Measurements from ENCODE around the gene RAI1. TPM values are rescaled to one million over a fixed set of nuclear protein-coding genes. Genes with fewer than 3 reads are reported as not detected.
"Not testable (repeated sequence)": the region's sequence is repeated elsewhere in the genome, so short reads cannot be mapped to it uniquely, and the experiment has no call there.

The RAI1 gene
- total RNA-seq, 1 experiment from 2014 or later: 12.0 TPM

DNA sequence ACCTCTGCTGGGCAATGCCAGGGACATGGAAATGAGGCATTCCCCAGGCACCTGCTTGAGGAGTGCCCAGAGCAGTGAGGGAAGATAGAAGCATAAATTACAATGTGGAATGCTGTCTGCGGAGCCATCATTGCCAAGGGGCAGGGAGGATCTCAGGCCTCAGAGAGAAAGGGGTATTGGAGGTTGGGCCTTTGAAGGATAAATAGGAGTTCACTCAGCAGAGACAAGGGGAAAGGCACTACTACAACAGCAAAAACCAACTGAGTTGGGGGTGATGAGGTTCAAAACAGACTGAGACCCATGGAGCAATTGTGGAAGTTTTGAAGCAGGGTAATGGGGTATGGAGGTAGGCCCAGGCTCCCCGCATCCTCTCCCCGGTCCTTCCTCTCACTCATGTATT is 122.7 kb downstream of the RAI1 start:
- in situ Hi-C loops (cut with HindIII; ENCODE audit: low sequenced_read_pairs): no loop called here
- no peak for DNase-seq (ENCODE audit: low spot score)

- in situ Hi-C loops (cut with HindIII; ENCODE audit: low sequenced_read_pairs): no loop called here
- DNase-seq (ENCODE audit: low spot score): no peak
Measured at GRCh38 chr17:17805575-17805974, 124.3 kb downstream of the RAI1 start.

DNA sequence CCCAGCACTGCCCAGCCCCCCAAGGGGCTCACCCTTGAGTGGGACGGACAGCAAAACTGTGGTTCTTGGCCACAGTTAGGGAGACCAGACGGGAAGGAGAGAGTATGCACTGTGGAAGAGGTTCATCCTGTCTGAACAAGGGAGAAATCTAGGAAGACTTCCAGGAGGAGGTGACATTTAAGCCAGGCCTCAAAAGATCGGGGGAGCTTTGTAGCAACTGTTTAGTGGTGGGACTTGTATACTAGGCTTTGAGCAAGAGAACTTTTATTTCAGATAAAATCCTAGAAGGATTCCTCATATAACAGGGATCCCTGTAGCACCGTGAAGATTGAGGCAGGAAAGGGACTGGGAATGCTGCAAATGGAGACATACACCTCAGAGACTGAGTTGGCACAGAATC is 124.8 kb downstream of the RAI1 start:
- in situ Hi-C loops (cut with HindIII; ENCODE audit: low sequenced_read_pairs): no loop called here

GRCh38 chr17:17806611-17807274 is 125.5 kb downstream of the RAI1 start:
- DNase-seq (ENCODE audit: low spot score): no peak
- in situ Hi-C loops (cut with HindIII; ENCODE audit: low sequenced_read_pairs): no loop called here

More for the DNA sequence above, 124.8 kb downstream of the RAI1 start:
- DNase-seq (ENCODE audit: low spot score): no peak

DNA sequence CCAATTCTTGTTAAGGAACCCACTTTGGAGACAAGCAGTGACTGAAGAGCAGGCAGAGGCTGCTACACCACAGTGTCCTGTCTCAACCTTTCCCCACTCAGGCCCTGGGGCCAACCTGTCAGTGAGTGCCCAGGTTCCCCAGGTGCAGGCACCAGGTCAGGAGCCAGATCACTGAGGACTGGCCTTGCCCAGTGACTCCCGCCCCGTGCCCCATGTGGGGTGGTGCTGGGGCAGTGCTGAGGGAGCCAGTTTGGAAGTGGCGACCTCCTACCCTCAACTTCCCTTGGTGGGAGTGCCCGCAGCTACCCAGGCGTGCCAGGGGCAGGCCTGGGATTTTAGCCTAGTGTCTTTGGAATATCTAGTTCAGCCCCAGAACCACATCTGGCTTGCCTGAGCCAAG is 126.2 kb downstream of the RAI1 start:
- no peak for DNase-seq (ENCODE audit: low spot score)
- in situ Hi-C loops (cut with HindIII; ENCODE audit: low sequenced_read_pairs): no loop called here

GRCh38 chr17:17808200-17808599 is 126.9 kb downstream of the RAI1 start:
- in situ Hi-C loops (cut with HindIII; ENCODE audit: low sequenced_read_pairs); DNase-seq (ENCODE audit: low spot score): not testable (repeated sequence)

- in situ Hi-C loops (cut with HindIII; ENCODE audit: low sequenced_read_pairs): no loop called here
- DNase-seq (ENCODE audit: low spot score): no peak
Measured at GRCh38 chr17:17808706-17809432, 127.6 kb downstream of the RAI1 start.

- no peak for DNase-seq (ENCODE audit: low spot score)
- in situ Hi-C loops (cut with HindIII; ENCODE audit: low sequenced_read_pairs): no loop called here
Measured at GRCh38 chr17:17809531-17810083, 128.3 kb downstream of the RAI1 start.

GRCh38 chr17:17810084-17810894 is 129.0 kb downstream of the RAI1 start:
- no peak for DNase-seq (ENCODE audit: low spot score)
- in situ Hi-C loops (cut with HindIII; ENCODE audit: low sequenced_read_pairs): no loop called here

DNA sequence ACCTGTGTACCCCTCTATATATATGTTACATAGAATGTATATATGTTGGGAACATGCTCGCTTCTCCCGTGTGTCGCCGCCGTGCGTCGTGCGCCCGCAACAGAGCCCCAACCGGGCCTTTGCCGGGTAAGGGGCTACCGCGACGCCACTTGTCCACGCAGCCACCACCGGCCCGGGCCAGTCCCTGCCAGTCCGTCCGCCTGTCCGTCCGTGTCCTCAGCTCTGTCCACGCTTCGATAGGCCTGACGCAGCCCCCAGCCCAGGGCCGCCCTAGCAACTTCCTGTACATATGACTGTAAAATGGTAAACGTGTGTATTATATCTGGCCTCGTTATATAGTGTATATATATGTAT is 129.6 kb downstream of the RAI1 start:
- DNase-seq (ENCODE audit: low spot score): no peak
- in situ Hi-C loops (cut with HindIII; ENCODE audit: low sequenced_read_pairs): no loop called here

DNA sequence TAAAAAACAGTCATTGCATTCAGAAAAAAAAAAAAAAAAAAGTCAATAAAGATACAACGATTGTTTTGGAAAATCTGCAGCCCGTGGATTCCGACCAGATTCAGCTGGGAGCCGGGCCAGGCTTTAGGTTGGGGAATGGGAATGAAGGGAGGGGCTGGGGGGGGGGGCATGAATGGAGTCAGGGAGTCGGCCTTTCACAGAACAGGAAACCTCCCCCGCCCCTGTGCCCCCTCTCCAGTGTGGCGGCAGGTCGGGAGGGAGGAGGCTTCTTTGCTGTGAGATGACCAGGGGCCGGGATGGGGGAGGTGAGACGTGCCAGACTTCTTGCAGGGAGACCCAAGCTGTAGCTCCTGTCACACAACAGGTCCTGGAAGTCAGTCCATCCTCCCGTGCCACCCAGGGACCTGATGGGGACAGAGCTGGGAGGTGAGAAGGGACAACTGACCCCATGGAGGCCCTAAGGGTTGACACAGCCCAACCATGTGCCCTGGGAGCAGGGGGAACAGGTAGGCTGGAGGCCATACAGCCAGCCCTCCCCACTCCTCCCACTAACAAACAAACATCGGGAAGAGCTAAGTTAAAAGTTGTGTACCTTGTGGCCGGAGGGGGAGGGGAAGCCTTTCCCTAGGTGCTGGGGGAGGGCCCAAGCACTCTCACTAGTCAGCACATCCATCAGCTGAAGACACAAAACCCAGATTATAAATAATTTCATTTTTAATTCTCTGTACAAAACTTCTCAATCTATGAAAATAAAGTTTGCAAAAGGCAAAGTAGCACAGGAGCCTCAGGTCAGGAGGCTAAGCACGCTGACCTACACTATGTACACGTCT is 130.3 kb downstream of the RAI1 start:
- in situ Hi-C loops (cut with HindIII; ENCODE audit: low sequenced_read_pairs): no loop called here
- DNase-seq (ENCODE audit: low spot score): peak; percentile 40

DNA sequence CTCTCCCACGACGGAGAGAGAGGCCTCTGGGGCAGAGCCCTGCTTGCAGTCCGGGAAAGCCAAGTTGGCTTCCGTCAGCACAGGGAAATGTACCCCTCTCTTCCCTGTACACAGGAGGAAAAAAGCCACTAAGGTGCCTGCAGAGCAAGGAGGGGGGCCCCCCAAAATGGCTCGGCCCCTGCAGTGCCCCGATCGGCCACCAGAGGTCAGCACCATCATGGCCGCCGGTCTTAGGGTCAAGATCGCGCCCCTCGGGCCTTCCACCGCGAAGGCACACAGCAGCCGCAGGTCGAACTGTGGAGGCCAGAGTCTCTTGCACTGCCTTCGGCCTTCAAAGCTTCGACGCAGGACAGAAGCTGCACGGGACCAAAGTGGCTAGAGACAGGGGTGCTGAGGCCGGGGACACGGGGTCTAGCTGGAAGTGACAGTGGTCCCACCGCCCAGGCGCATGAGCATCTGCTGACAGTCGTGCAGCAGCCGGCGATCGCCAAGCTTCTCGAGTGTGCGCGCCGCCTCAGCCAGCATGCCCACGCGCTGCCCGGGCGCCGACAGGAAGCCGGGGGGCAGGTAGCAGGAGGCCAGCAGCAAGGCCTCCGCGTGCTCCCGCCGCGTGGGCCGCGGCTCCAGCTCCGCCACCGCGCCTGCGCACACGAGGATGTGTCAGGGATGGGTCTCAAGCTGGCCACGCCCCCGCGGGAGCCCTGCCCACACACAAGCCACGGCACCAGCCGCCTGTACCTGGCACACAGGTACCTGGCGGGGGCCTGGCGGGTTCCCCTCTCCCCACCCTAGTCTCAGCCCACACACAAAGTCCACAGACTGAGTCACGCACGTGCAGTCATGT is 131.2 kb downstream of the RAI1 start:
- DNase-seq (ENCODE audit: low spot score): peak; percentile 74
- in situ Hi-C loops (cut with HindIII; ENCODE audit: low sequenced_read_pairs): no loop called here

- in situ Hi-C loops (cut with HindIII; ENCODE audit: low sequenced_read_pairs): no loop called here
Measured at GRCh38 chr17:17813055-17813724, 131.9 kb downstream of the RAI1 start.

GRCh38 chr17:17813725-17814095 is 132.5 kb downstream of the RAI1 start:
- no peak for DNase-seq (ENCODE audit: low spot score)
- in situ Hi-C loops (cut with HindIII; ENCODE audit: low sequenced_read_pairs): no loop called here

More at GRCh38 chr17:17813055-17813724, 131.9 kb downstream of the RAI1 start:
- no peak for DNase-seq (ENCODE audit: low spot score)

DNA sequence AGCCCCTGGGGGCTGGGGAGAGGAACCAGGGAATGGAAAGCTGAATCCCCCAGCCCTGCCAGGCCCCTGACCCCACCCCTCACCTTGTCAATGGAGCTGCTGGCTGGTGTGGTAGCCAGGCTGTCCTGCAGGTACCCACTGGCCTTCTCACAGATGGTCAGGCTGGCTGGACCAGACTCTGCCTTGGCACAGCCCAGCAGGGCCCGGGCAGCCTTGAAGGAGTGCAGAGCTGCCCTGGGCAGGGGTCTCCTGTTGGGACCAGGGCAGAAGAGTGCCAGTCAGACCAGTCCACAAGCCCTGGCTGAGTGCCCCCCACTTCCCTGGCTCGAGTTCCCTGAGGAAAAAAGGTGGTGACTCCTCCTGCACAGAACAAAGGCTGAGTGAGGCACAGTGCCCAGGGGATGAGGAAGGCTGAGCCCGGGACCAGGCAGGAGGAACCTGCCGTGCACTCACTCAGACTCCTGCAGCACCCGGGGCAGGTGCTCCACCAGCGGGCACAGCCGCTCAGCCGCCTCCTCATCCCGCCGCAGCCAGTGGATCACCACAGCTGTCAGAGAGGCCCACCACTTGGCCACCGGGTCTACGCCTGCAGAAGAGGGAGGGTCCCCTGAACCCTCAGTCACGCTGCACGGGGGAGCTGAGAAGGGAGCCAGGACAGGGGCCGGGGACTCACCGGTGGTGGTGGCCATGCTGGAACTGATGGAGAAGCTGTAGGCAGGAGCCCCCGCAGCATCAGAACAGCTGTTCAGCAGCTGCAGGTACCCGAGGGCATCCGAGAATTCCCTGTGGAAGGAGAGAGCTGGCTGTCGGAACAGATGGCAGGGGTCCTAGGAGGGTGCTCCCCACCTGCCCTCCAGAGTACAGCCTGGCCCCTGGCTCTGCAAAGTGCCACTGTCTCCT is 133.2 kb downstream of the RAI1 start:
- in situ Hi-C loops (cut with HindIII; ENCODE audit: low sequenced_read_pairs): no loop called here
- DNase-seq (ENCODE audit: low spot score): peak; percentile 76

DNA sequence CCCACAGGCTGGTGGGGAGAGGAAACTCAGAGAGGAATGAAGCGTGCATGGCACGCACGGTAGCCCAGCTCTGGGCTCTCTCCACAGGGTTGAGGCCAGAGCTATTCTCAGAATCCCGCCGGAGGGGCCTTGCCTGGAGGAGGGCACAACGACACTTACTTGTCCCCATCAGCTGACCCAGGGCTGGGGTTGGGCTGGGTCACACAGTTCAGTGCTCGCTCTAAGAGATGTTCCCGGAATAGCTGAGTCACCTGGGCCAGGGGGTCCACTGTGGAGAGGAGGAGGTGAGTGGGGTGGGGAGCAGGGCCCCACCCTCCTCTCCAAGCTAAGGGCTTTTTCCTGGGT is 133.8 kb downstream of the RAI1 start:
- no peak for DNase-seq (ENCODE audit: low spot score)
- in situ Hi-C loops (cut with HindIII; ENCODE audit: low sequenced_read_pairs): no loop called here
